NB4 (cell line): ENCODE results near the gene NR1D2.

Experiments used
- DNase-seq: peaks from one replicate; pipeline ENCODE4 v3.0.0; 2010; ENCODE audit warnings: low read depth
- H3K4me3 ChIP-seq: one replicate; pipeline ENCODE4 v1.5.1; 2011; ENCODE audit warnings: mild to moderate bottlenecking, low read depth, low read length, moderate library complexity
- CTCF ChIP-seq: IDR thresholded peaks from one replicate; pipeline ENCODE4 v1.5.1; 2012; ENCODE audit warnings: low read depth, low read length
- MAX ChIP-seq: IDR thresholded peaks from 2 replicates; pipeline ENCODE4 v1.6.1; 2011; ENCODE audit warnings: low read depth, low read length
- MYC ChIP-seq: IDR thresholded peaks from 2 replicates; pipeline ENCODE4 v1.6.1; 2011; ENCODE audit warnings: low read depth, low read length
- POLR2A ChIP-seq: IDR thresholded peaks from 2 replicates; pipeline ENCODE4 v1.6.1; 2011; ENCODE audit warnings: mild to moderate bottlenecking; ENCODE audit not compliant: insufficient read length; ENCODE audit errors: extremely low read depth

NR1D2 gene

GRCh38 chr3:23961913-23962312, 16.8 kb downstream of the NR1D2 start:
- no peak for DNase-seq
- H3K4me3 ChIP-seq, result no peak overlapping the region
- no peak for TF ChIP-seq MAX
- no peak for TF ChIP-seq POLR2A
- no peak for TF ChIP-seq CTCF
- no peak for TF ChIP-seq MYC

DNA sequence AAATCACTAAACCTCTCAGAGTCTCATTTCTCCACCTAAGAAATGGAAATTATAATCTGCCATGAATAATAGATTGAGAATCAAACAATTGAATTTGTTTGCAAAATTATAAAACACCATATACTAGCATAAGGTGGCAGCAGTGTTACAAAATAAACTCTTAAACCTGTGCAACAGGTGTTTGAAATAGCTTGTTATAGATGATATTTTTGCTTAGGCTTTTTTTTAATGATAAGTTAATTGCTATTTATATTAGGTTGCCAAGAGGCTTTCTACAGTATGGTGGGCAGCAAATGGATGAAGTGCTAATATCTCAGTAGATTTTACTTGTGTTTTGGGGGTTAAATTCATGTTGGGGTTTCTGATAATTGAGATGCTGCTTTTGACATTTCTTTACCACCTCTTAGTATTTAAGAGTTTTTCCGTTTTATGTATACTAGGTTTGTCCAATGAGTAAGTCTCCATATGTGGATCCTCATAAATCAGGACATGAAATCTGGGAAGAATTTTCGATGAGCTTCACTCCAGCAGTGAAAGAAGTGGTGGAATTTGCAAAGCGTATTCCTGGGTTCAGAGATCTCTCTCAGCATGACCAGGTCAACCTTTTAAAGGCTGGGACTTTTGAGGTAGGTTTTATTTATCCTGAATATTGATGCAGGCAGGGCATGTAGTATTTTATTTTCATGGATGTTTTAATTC, 19.6 kb downstream of the NR1D2 start:
- TF ChIP-seq POLR2A, result no peak
- TF ChIP-seq MAX, result no peak
- TF ChIP-seq CTCF, result no peak
- H3K4me3 ChIP-seq, result no peak overlapping the region
- no peak for DNase-seq

DNA sequence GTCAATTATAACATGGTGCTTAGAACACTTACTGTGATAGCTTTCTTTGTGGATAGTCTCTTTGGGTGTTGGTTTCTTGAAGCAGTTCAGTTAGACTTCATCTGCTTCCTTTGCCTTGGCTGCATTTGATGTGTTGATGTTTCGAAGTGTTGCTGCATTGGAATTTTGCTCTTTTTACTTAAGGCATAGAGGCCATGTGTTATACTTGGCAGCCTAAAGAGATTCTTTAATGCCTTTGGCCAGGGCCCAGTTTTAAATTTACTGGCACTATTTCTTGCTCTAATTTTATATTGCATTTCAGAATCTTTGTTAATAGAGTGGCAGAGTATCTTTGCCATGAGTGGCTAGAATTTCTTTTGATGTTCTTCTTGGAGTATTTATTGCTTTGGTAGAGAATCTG, 21.2 kb downstream of the NR1D2 start:
- DNase-seq, result no peak
- TF ChIP-seq POLR2A, result no peak
- no peak for TF ChIP-seq MAX
- TF ChIP-seq CTCF, result no peak
- TF ChIP-seq MYC, result no peak
- no peak overlapping the region for H3K4me3 ChIP-seq

DNA sequence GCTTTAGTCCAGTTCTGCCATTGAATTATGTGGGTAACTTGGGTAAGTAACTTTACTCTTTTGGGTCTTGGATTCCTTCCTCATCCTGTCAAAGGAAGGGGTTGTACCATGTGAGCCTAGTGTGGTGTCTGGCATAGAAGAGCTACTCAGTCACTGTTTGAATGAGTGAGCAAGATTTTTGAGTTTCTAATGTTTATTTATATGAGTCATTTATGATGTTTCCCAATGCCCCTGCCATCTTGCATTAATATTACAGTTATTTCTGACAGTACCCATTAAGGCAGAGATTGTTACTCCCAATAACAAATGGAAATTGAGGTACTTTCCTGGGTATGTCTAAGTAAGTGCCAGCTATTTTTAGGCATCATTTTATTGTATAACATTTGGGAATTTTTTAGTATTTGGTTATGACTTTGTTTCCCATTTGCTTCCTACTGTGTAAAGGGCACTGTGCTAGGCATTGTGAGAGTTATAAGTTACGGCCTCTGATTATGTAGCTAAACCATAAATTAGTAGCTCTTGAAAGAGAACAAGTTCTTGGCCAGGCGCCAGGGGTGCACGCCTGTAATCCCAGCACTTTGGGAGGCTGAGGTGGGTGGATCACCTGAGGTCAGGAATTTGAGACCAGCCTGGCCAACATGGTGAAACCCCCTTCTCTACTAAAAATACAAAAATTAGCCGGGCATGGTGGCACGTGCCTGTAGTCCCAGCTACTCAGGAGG, 23.5 kb downstream of the NR1D2 start:
- DNase-seq, result no peak
- TF ChIP-seq CTCF (no peak), MYC (no peak), MAX (no peak), POLR2A (no peak)
- no peak overlapping the region for H3K4me3 ChIP-seq

DNA sequence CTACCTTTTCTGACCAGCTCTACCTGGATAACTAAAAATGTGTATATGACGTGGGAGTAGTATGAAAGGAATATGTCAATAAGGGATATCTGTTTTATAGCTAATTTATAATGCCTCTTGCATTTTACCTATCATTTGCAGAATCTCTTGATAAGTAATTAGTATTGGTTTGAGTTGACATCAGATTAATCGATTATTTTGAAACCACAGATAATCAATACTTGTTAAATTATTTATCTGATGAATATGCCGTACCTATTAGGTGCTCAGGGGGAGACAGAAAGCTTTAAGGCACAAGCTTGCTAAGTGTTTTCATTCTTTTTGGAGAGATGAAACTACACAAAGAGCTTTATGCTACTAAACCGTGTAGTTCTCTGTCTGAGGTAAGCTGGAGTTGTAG, 24.3 kb downstream of the NR1D2 start:
- H3K4me3 ChIP-seq, result no peak overlapping the region
- no peak for TF ChIP-seq MYC
- no peak for TF ChIP-seq MAX
- TF ChIP-seq CTCF, result no peak
- no peak for TF ChIP-seq POLR2A
- no peak for DNase-seq
